Parathyroid adenoma (tissue), 2 donors: ENCODE results near the gene MFAP3L.
A peak's percentile ranks its signal among the peaks of the same experiment; 100 is the strongest.

ENCODE experiments used
- H2AFZ ChIP-seq: fragments of 300-600 bp; sonication (generic); one replicate; pipeline ENCODE4 v1.7.0; 2017; ENCODE audit warnings: antibody characterized with exemption, mild to moderate bottlenecking
- H3K27ac ChIP-seq: fragments of 300-600 bp; sonication (generic); one replicate; pipeline ENCODE4 v1.7.0; 2017
- H3K27me3 ChIP-seq: fragments of 300-600 bp; sonication (generic); one replicate; pipeline ENCODE4 v1.7.0; 2017; ENCODE audit warnings: low read length; ENCODE audit not compliant: control insufficient read depth, insufficient read depth
- H3K36me3 ChIP-seq: fragments of 300-600 bp; sonication (generic); one replicate; pipeline ENCODE4 v1.7.0; 2017; ENCODE audit warnings: low read length; ENCODE audit not compliant: control insufficient read depth, insufficient read depth
- H3K4me1 ChIP-seq: fragments of 300-600 bp; sonication (generic); one replicate; pipeline ENCODE4 v1.7.0; 2017; ENCODE audit warnings: control low read depth
- H3K4me2 ChIP-seq: fragments of 300-600 bp; sonication (generic); one replicate; pipeline ENCODE4 v1.7.0; 2017; ENCODE audit warnings: low read length
- H3K4me3 ChIP-seq: fragments of 300-600 bp; sonication (generic); one replicate; pipeline ENCODE4 v1.7.0; 2017; ENCODE audit warnings: low read depth, low read length
- H3K79me2 ChIP-seq: fragments of 300-600 bp; sonication (generic); one replicate; pipeline ENCODE4 v1.7.0; 2017; ENCODE audit warnings: control low read depth
- H3K9ac ChIP-seq: fragments of 300-600 bp; sonication (generic); one replicate; pipeline ENCODE4 v1.7.0; 2017; ENCODE audit warnings: mild to moderate bottlenecking
- H3K9me3 ChIP-seq: fragments of 300-600 bp; sonication (generic); one replicate; pipeline ENCODE4 v1.7.0; 2017; ENCODE audit warnings: low read length; ENCODE audit not compliant: control insufficient read depth
- CTCF ChIP-seq: fragments of 300-600 bp; sonication (generic); IDR thresholded peaks from one replicate; pipeline ENCODE4 v1.7.0; 2017; ENCODE audit warnings: antibody characterized with exemption, mild to moderate bottlenecking
- donor health status: primary hyperparathyroidism.

The MFAP3L gene

GRCh38 chr4:170027181-170027829 is 1.1 kb upstream of the MFAP3L start:
- Histone ChIP-seq H3K27ac (no peak overlapping the region), H3K4me2 (peak overlapping the region; percentile 93), H3K9ac (no peak overlapping the region)

DNA sequence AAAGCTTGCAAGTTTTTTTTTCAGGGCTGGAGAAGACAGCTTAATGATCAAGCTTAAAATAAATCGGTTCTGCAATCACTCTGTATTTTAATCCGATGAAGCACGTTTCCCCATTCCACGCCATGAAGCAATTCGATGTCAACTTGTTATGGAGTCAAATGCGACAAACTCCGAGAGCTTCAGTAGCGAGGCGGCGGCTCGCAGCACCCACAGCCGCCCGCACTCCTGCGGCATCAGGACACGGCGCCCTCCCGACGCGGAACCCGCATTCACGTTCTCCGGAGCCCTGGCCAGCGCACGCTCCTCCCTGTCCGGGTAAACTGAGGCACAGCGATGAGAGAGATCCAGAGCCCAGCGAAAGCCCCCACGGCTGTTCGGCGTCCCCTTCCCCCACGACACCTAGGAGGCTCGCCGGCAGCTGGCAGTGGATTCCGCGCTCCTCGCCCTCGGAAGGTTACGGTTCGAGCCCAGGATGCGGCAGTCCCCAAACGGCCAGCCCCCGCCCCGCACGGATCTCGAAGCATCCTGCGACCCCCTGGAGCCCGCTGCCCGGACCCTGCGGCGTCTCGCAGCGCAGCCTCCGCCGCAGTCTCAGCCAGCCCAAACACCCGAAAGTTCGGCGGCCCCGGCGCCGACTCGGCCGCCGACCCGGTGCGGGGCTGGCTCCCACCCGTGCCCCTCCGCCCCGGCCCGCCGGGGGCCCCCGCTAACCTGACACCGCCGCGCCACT is 507 bp downstream of the MFAP3L start:
- Histone ChIP-seq H3K9ac (no peak overlapping the region), H3K27ac (no peak overlapping the region), H3K4me1 (no peaks in the 10 kb centered on the region), H3K9me3 (no peaks in the 10 kb centered on the region), H3K79me2 (no peaks in the 10 kb centered on the region), H3K36me3 (no peaks in the 10 kb centered on the region), H3K4me2 (peak overlapping the region; percentile 74), H3K4me3 (peak overlapping the region; percentile 54), H2AFZ (peak overlapping the region; percentile 68), H3K27me3 (no peaks in the 10 kb centered on the region)
- TF ChIP-seq CTCF = no peak

More at GRCh38 chr4:170027181-170027829, 1.1 kb upstream of the MFAP3L start:
- Histone ChIP-seq H2AFZ (peak overlapping the region; percentile 86), H3K79me2 (no peaks in the 10 kb centered on the region), H3K4me3 (peak overlapping the region; percentile 64), H3K9me3 (no peaks in the 10 kb centered on the region), H3K4me1 (no peaks in the 10 kb centered on the region), H3K36me3 (no peaks in the 10 kb centered on the region), H3K27me3 (no peaks in the 10 kb centered on the region)
- TF ChIP-seq CTCF = no peak

DNA sequence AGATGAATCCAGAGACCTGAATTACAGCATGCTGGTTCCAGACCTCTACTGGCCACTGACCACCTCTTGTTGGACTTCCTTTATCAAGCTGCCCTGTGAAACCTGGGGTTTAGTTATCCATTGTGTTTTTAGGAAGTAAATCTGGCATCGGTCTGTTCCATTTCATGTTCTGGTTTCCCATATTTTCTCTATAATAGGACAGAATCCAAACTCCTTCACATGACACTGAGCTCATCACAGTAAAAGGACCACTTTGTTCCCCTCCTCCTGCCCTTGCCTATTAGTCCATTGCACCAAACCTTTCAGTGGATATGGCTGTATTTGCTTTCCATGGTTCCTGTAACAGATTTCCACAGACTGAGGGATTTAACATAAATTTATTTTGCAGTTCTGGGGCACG is 4.0 kb downstream of the MFAP3L start:
- no peak overlapping the region for H3K27ac ChIP-seq
- no peaks in the 10 kb centered on the region for H3K4me1 ChIP-seq
- H3K4me3 ChIP-seq = no peak overlapping the region
- H3K27me3 ChIP-seq = no peaks in the 10 kb centered on the region
- no peaks in the 10 kb centered on the region for H3K79me2 ChIP-seq
- no peaks in the 10 kb centered on the region for H3K9me3 ChIP-seq
- no peak overlapping the region for H3K9ac ChIP-seq
- H2AFZ ChIP-seq = no peak overlapping the region
- H3K36me3 ChIP-seq = no peaks in the 10 kb centered on the region
- no peak overlapping the region for H3K4me2 ChIP-seq
- TF ChIP-seq CTCF = no peak

DNA sequence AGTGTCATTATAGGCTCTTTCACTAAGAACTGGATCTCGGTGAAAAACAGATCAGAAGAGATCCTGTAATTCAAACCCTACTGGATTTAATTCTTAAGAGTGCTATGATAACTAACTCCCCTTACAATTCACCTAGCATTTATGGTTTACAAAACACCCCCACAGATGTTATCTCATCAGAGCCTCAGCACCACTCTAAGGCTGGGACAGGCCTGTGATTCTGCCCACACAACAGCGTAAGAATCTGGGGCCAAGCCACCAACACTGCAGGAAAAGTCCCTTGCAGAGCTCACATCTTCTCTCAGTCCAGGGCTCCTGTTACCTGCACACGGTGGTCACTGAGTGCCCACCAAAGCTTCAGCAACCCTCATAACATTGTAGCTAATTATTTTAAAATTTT is 8.9 kb downstream of the MFAP3L start:
- H3K4me1 ChIP-seq = no peaks in the 10 kb centered on the region
- H3K9ac ChIP-seq = no peak overlapping the region
- H3K4me3 ChIP-seq = no peak overlapping the region
- H3K9me3 ChIP-seq = no peaks in the 10 kb centered on the region
- H3K27me3 ChIP-seq = no peaks in the 10 kb centered on the region
- H2AFZ ChIP-seq = no peak overlapping the region
- H3K79me2 ChIP-seq = no peaks in the 10 kb centered on the region
- H3K4me2 ChIP-seq = no peak overlapping the region
- no peak overlapping the region for H3K27ac ChIP-seq
- no peaks in the 10 kb centered on the region for H3K36me3 ChIP-seq
- no peak for TF ChIP-seq CTCF

DNA sequence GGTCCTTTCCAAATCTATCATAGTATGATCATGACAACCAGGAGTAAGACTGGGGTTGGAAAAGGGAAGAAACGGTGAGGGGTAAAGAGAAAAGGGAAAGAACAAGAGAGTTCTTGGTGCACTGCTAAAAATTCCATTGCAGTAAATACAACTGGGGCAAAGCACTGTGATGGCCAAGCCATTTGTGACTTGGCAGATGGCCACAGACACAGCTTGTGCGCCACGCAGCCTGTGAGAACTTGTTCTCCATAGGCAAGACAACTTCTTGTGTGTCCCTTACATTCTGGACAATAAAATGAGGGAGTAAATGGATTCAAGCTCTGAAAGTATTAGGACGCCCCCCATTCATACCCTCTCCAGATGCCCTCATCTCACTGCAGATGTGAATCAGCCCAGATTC is 10.9 kb downstream of the MFAP3L start:
- Histone ChIP-seq H3K79me2 (no peaks in the 10 kb centered on the region), H3K4me2 (no peak overlapping the region), H3K36me3 (no peaks in the 10 kb centered on the region), H3K4me1 (no peaks in the 10 kb centered on the region), H3K27ac (no peak overlapping the region), H3K27me3 (no peaks in the 10 kb centered on the region), H2AFZ (no peak overlapping the region), H3K9me3 (no peaks in the 10 kb centered on the region), H3K4me3 (no peak overlapping the region), H3K9ac (no peak overlapping the region)
- TF ChIP-seq CTCF = no peak
